ENCODE results near the gene UBE2E2.

Gene UBE2E2

GRCh38 chr3:23553353-23553752 lies 350.2 kb downstream of the UBE2E2 start:
- no peak for TF ChIP-seq CTCF (conservative IDR thresholded peaks at IDR 0.05; ENCODE audit: low read depth, low read length)
- H3K4me3 ChIP-seq (ENCODE audit: low read length) = no peak overlapping the region
- no peak for DNase-seq (ENCODE audit: low read depth)

GRCh38 chr3:23565041-23565775 lies 362.1 kb downstream of the UBE2E2 start:
- no peak for DNase-seq (ENCODE audit: low read depth)
- no peak for TF ChIP-seq CTCF (conservative IDR thresholded peaks at IDR 0.05; ENCODE audit: low read depth, low read length)
- H3K4me3 ChIP-seq (ENCODE audit: low read length) = no peak overlapping the region

GRCh38 chr3:23566499-23566898 lies 363.4 kb downstream of the UBE2E2 start:
- H3K4me3 ChIP-seq (ENCODE audit: low read length) = no peak overlapping the region
- no peak for DNase-seq (ENCODE audit: low read depth)
- TF ChIP-seq CTCF (conservative IDR thresholded peaks at IDR 0.05; ENCODE audit: low read depth, low read length) = no peak

- DNase-seq (ENCODE audit: low read depth) = peak; percentile 67
- TF ChIP-seq CTCF (conservative IDR thresholded peaks at IDR 0.05; ENCODE audit: low read depth, low read length) = no peak
Measured at GRCh38 chr3:23567917-23568316, 364.8 kb downstream of the UBE2E2 start.

GRCh38 chr3:23573827-23574226 lies 370.7 kb downstream of the UBE2E2 start:
- no peak for TF ChIP-seq CTCF (conservative IDR thresholded peaks at IDR 0.05; ENCODE audit: low read depth, low read length)
- H3K4me3 ChIP-seq (ENCODE audit: low read length) = no peak overlapping the region
- no peak for DNase-seq (ENCODE audit: low read depth)

More at GRCh38 chr3:23567917-23568316, 364.8 kb downstream of the UBE2E2 start:
- no peak overlapping the region for H3K4me3 ChIP-seq (ENCODE audit: low read length)

GRCh38 chr3:23574822-23575315 lies 371.7 kb downstream of the UBE2E2 start:
- H3K4me3 ChIP-seq (ENCODE audit: low read length) = no peak overlapping the region
- TF ChIP-seq CTCF (conservative IDR thresholded peaks at IDR 0.05; ENCODE audit: low read depth, low read length) = no peak
- no peak for DNase-seq (ENCODE audit: low read depth)

GRCh38 chr3:23575697-23576096 lies 372.6 kb downstream of the UBE2E2 start:
- DNase-seq (ENCODE audit: low read depth) = no peak
- no peak for TF ChIP-seq CTCF (conservative IDR thresholded peaks at IDR 0.05; ENCODE audit: low read depth, low read length)
- H3K4me3 ChIP-seq (ENCODE audit: low read length) = no peak overlapping the region

Data from retinal pigment epithelial cell (primary cell).